HCT116 (cell line): Measurements from ENCODE around the gene PADI3.

Experiments
- EZH2 ChIP-seq: fragments of 200-600 bp; sonication (generic); IDR thresholded peaks from 2 replicates; pipeline ENCODE4 v1.6.1; 2017; ENCODE audit warnings: antibody characterized with exemption, mixed run types
- EZH2phosphoT487 ChIP-seq: fragments of 200-600 bp; IDR thresholded peaks from 2 replicates; pipeline ENCODE4 v1.6.1; 2018; ENCODE audit warnings: antibody characterized with exemption, borderline replicate concordance
- POLR2AphosphoS5 ChIP-seq: IDR thresholded peaks from 2 replicates; pipeline ENCODE4 v1.6.1; 2011; ENCODE audit warnings: mild to moderate bottlenecking, low read depth, low read length, moderate library complexity
- RAD21 ChIP-seq: IDR thresholded peaks from 2 replicates; pipeline ENCODE4 v1.6.1; 2012; ENCODE audit warnings: low read depth, mild to moderate bottlenecking
- ZFX ChIP-seq: fragments of 450-650 bp; IDR thresholded peaks from 2 replicates; pipeline ENCODE4 v1.6.1; 2017
- ZNF274 ChIP-seq: fragments of 200-500 bp; sonication (Bioruptor generic); IDR thresholded peaks from 2 replicates; pipeline ENCODE4 v1.6.1; 2014; ENCODE audit warnings: mild to moderate bottlenecking, low read depth, low read length, inconsistent platforms
- TF ChIP-seq, protein P1 (sequence below), 3 experiments: fragments of 200-600 bp in 1 of 3; sonication (generic) in 1 of 3; IDR thresholded peaks in 2 of 3; conservative IDR thresholded peaks in 1 of 3; 2 replicates each; pipeline ENCODE4 v1.5.1; 2012 to 2017; ENCODE audit warnings: low read depth in 2 of 3, low read length in 2 of 3, antibody characterized with exemption in 1 of 3, borderline replicate concordance in 1 of 3, control low read depth in 1 of 3, mild to moderate bottlenecking in 1 of 3, mixed read lengths in 1 of 3, mixed run types in 1 of 3, moderate library complexity in 1 of 3; ENCODE audit not compliant: insufficient read depth in 1 of 3

DNA sequence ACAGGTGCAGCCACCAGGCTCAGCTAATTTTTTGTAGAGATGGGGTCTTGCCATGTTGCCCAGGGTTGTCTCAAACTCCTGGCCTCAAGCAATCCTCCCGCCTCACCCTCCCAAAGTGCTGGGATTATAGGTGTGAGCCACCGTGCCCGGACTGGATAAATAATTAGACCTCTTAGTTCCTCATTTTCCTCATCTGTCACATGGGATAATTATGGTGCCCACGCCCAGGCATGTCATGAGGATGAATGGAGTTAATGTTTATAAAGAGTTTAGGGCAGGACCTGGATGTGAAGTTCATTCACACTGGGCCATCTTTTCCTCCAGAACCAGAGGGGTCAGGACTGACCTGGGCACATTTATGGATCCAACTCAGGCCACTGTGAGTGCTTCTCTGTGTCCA lies 23.7 kb downstream of the PADI3 start:
- TF ChIP-seq, protein P1, sequence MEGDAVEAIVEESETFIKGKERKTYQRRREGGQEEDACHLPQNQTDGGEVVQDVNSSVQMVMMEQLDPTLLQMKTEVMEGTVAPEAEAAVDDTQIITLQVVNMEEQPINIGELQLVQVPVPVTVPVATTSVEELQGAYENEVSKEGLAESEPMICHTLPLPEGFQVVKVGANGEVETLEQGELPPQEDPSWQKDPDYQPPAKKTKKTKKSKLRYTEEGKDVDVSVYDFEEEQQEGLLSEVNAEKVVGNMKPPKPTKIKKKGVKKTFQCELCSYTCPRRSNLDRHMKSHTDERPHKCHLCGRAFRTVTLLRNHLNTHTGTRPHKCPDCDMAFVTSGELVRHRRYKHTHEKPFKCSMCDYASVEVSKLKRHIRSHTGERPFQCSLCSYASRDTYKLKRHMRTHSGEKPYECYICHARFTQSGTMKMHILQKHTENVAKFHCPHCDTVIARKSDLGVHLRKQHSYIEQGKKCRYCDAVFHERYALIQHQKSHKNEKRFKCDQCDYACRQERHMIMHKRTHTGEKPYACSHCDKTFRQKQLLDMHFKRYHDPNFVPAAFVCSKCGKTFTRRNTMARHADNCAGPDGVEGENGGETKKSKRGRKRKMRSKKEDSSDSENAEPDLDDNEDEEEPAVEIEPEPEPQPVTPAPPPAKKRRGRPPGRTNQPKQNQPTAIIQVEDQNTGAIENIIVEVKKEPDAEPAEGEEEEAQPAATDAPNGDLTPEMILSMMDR (IDR thresholded peaks at IDR 0.05 in 2 of 3, conservative IDR thresholded peaks at IDR 0.05 in 1 of 3; ENCODE audit: borderline replicate concordance in 1 of 3, insufficient read depth in 1 of 3, low read depth in 2 of 3, low read length in 2 of 3): no peak
- TF ChIP-seq ZNF274 (no peak), RAD21 (no peak), EZH2 (no peak), EZH2phosphoT487 (no peak), POLR2AphosphoS5 (no peak), ZFX (no peak)
